AG04450 (cell line): Measurements from ENCODE around the gene ADGRV1. TPM values are rescaled to one million over a fixed set of nuclear protein-coding genes. Genes with fewer than 3 reads are reported as not detected.

ENCODE experiments used
- CTCF ChIA-PET: fragments of 300-600, 350-600 bp; formaldehyde crosslinking; extraction: SDS; loops from one replicate; lab custom pipeline; 2022; ENCODE audit warnings: antibody characterized with exemption, inconsistent platforms; lab: Charles Lee
- POLR2A ChIA-PET: fragments of 350-600 bp; formaldehyde crosslinking; extraction: SDS; loops from one replicate; lab custom pipeline; 2021; ENCODE audit warnings: antibody characterized with exemption, inconsistent platforms; lab: Yijun Ruan, JAX
- DNase-seq: peaks from one replicate; pipeline ENCODE4 v3.0.0-alpha.2; 2011; ENCODE audit warnings: low read depth, low spot score
- H3K27ac ChIP-seq: one replicate; pipeline ENCODE4 v1.5.1; 2012; ENCODE audit warnings: low read depth, low read length, control low read depth
- H3K27me3 ChIP-seq: one replicate; pipeline ENCODE4 v1.6.0; 2012; ENCODE audit warnings: low read length; ENCODE audit not compliant: control insufficient read depth, insufficient read depth
- H3K4me3 ChIP-seq: 2 replicates; pipeline ENCODE4 v1.5.1; 2011; ENCODE audit warnings: mild to moderate bottlenecking, low read depth, low read length, control low read depth
- H3K9me3 ChIP-seq: 2 replicates; pipeline ENCODE4 v1.5.1; 2012; ENCODE audit warnings: low read length; ENCODE audit not compliant: control insufficient read depth, insufficient read depth
- CTCF ChIP-seq: IDR thresholded peaks from 2 replicates; pipeline ENCODE4 v1.5.1; 2011; ENCODE audit warnings: low read depth, low read length, control low read depth, inconsistent platforms
- polyA plus RNA-seq: library from polyadenylated mRNA; depleted of rRNA; stranded (reverse); fragments of >200 nt; gene quantifications from 2 replicates; pipeline ENCODE4 v1.2.3, GENCODE V29; 2011

Gene ADGRV1
- polyA plus RNA-seq, 1 experiment: 0.06 TPM

- DNase-seq: no peak
- TF ChIP-seq CTCF: no peak
- ChIA-PET CTCF (no interaction called here), POLR2A (no interaction called here)
- H3K9me3 ChIP-seq: no peaks in the 10 kb centered on the region
- H3K4me3 ChIP-seq: no peak overlapping the region
- no peaks in the 10 kb centered on the region for H3K27me3 ChIP-seq
- H3K27ac ChIP-seq: no peak overlapping the region
Observed at GRCh38 chr5:90949469-90950358, 391.1 kb downstream of the ADGRV1 start.

GRCh38 chr5:90955001-90955635, 396.5 kb downstream of the ADGRV1 start:
- CTCF ChIA-PET: interaction anchor here (1.4 to 2.2 kb wide), 3 partner anchors 23 to 464 kb away, joined by 6 to 9 read pairs (median 7); no protein-coding TSS in a partner anchor
- no peak for DNase-seq

GRCh38 chr5:90956511-90957097, 398.0 kb downstream of the ADGRV1 start:
- ChIA-PET CTCF (interaction anchor here (0.6 kb wide), 1 partner anchor 463 kb away, joined by 3 read pairs; no protein-coding TSS in a partner anchor), POLR2A (no interaction called here)
- no peak for DNase-seq

More at GRCh38 chr5:90955001-90955635, 396.5 kb downstream of the ADGRV1 start:
- Histone ChIP-seq H3K27ac (no peak overlapping the region), H3K27me3 (no peaks in the 10 kb centered on the region), H3K9me3 (no peaks in the 10 kb centered on the region), H3K4me3 (no peak overlapping the region)
- TF ChIP-seq CTCF: no peak
- POLR2A ChIA-PET: no interaction called here

GRCh38 chr5:90957906-90958305, 399.3 kb downstream of the ADGRV1 start:
- no peak overlapping the region for H3K4me3 ChIP-seq
- CTCF ChIA-PET: no interaction called here
- no peaks in the 10 kb centered on the region for H3K27me3 ChIP-seq
- no peak overlapping the region for H3K27ac ChIP-seq
- no peak for DNase-seq
- no peak for TF ChIP-seq CTCF
- no peaks in the 10 kb centered on the region for H3K9me3 ChIP-seq
- POLR2A ChIA-PET: no interaction called here

More at GRCh38 chr5:90956511-90957097, 398.0 kb downstream of the ADGRV1 start:
- H3K9me3 ChIP-seq: no peaks in the 10 kb centered on the region
- TF ChIP-seq CTCF: no peak
- H3K4me3 ChIP-seq: no peak overlapping the region
- H3K27ac ChIP-seq: no peak overlapping the region
- H3K27me3 ChIP-seq: no peaks in the 10 kb centered on the region
